ENCODE measurements around the gene CHN2.

Gene CHN2

DNA sequence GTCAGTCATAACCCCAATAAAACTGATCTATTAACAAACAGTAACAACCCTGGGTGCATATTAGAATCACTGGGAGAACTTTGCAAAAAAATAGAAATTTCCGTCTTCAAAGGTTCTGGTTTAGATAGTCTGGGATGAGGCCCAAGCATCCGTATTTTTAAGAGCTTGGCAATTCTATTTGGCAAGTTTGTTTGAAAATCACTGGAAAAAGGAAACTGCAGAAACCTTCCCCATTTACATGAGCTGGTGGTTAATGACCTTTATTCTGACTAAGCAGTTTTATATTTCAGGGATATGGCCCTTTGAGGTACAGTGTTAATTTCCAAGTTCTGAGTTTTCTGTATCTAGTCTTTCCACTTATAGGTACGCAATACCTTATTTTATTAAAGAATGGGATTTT, 253.3 kb downstream of the CHN2 start:
- Histone ChIP-seq H3K79me2 (ENCODE audit: insufficient read depth, low read length) (no peaks in the 10 kb centered on the region), H2AFZ (ENCODE audit: low read depth, low read length, severe bottlenecking) (no peak overlapping the region), H4K20me1 (ENCODE audit: low read depth, low read length) (no peaks in the 10 kb centered on the region), H3F3A (ENCODE audit: insufficient read depth) (no peaks in the 10 kb centered on the region), H3K4me2 (ENCODE audit: low read depth, low read length, poor library complexity, severe bottlenecking) (no peak overlapping the region), H3K9me3 (ENCODE audit: insufficient read depth, low read length) (no peaks in the 10 kb centered on the region), H3K9me2 (replicated peaks; ENCODE audit: insufficient read depth, low read length) (no peaks in the 10 kb centered on the region), H3K27ac (ENCODE audit: low read depth, low read length) (no peak overlapping the region), H3K27me3 (ENCODE audit: low read length) (no peaks in the 10 kb centered on the region), H3K4me3 (ENCODE audit: insufficient read depth, low read length, poor library complexity, severe bottlenecking) (no peak overlapping the region), H3K9ac (ENCODE audit: low read length) (no peak overlapping the region), H3K36me3 (ENCODE audit: low read length) (no peaks in the 10 kb centered on the region)
- TF ChIP-seq, protein P1, sequence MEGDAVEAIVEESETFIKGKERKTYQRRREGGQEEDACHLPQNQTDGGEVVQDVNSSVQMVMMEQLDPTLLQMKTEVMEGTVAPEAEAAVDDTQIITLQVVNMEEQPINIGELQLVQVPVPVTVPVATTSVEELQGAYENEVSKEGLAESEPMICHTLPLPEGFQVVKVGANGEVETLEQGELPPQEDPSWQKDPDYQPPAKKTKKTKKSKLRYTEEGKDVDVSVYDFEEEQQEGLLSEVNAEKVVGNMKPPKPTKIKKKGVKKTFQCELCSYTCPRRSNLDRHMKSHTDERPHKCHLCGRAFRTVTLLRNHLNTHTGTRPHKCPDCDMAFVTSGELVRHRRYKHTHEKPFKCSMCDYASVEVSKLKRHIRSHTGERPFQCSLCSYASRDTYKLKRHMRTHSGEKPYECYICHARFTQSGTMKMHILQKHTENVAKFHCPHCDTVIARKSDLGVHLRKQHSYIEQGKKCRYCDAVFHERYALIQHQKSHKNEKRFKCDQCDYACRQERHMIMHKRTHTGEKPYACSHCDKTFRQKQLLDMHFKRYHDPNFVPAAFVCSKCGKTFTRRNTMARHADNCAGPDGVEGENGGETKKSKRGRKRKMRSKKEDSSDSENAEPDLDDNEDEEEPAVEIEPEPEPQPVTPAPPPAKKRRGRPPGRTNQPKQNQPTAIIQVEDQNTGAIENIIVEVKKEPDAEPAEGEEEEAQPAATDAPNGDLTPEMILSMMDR (IDR thresholded peaks at IDR 0.05; ENCODE audit: insufficient read depth, low read length, poor library complexity, severe bottlenecking): no peak
- TF ChIP-seq EZH2phosphoT487 (conservative IDR thresholded peaks at IDR 0.05; ENCODE audit: low read length): no peak

DNA sequence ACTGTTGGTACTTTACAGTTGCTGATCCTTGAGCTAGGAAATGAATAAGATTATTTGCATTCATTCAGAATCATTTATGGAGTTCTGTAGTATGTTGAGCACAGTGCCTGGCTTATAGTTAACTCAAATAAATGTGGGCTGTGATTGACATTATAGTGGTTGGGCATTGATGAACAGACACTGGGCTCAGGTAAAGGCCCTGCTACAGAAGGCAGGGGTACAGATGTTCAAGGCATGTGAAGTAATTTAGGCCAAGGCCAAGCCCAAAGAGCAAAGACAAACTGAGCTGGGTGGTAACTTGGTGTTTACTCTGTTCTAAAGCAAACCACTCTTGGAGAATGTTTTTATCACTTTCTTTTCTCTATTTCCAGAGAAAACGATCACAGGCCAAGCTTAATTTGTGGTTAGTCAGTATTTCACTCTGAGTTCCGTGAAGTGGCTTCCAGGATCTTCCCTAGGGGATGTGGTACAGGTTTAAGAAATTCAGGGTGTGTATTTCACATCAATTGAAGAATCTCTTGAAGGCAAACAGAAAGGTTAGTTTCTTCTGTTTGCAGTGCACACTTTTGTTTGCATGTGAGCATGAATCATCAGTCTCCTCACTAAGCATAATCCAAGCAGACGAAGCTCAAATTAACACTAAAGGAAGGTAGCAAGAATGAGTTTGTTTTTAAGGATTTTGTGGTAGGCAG, 255.1 kb downstream of the CHN2 start:
- Histone ChIP-seq H3K9me3 (ENCODE audit: insufficient read depth, low read length) (no peaks in the 10 kb centered on the region), H3K4me2 (ENCODE audit: low read depth, low read length, poor library complexity, severe bottlenecking) (no peak overlapping the region), H4K20me1 (ENCODE audit: low read depth, low read length) (no peaks in the 10 kb centered on the region), H3K4me3 (ENCODE audit: insufficient read depth, low read length, poor library complexity, severe bottlenecking) (no peak overlapping the region), H2AFZ (ENCODE audit: low read depth, low read length, severe bottlenecking) (no peak overlapping the region), H3F3A (ENCODE audit: insufficient read depth) (no peaks in the 10 kb centered on the region), H3K27ac (ENCODE audit: low read depth, low read length) (no peak overlapping the region), H3K9me2 (replicated peaks; ENCODE audit: insufficient read depth, low read length) (no peaks in the 10 kb centered on the region), H3K79me2 (ENCODE audit: insufficient read depth, low read length) (no peaks in the 10 kb centered on the region), H3K27me3 (ENCODE audit: low read length) (no peaks in the 10 kb centered on the region), H3K36me3 (ENCODE audit: low read length) (no peaks in the 10 kb centered on the region), H3K9ac (ENCODE audit: low read length) (no peak overlapping the region)
- no peak for TF ChIP-seq EZH2phosphoT487 (conservative IDR thresholded peaks at IDR 0.05; ENCODE audit: low read length)
- TF ChIP-seq, protein P1 (IDR thresholded peaks at IDR 0.05; ENCODE audit: insufficient read depth, low read length, poor library complexity, severe bottlenecking): no peak

DNA sequence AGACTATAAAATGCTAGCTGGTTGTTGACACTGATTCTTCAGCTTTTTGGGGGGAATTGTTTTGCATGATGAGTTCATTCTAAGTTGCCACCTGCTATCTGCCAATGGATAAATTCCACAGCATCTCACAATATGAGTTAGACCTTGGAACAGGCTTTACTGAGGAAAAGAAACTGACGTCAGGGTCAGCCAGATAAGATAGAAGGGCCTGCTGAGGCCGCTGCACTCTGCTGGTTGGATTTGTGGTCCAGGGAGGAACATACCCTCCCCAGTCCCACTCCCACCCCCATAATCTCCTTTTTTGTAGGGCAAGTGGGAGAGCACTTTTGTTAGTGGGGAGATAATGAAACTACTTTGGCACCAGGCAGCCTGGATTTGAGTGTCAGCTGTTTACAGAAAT, 258.4 kb downstream of the CHN2 start:
- no peaks in the 10 kb centered on the region for H3F3A ChIP-seq (ENCODE audit: insufficient read depth)
- H3K9me2 ChIP-seq (replicated peaks; ENCODE audit: insufficient read depth, low read length): no peaks in the 10 kb centered on the region
- no peaks in the 10 kb centered on the region for H3K27me3 ChIP-seq (ENCODE audit: low read length)
- H3K4me2 ChIP-seq (ENCODE audit: low read depth, low read length, poor library complexity, severe bottlenecking): no peak overlapping the region
- H3K79me2 ChIP-seq (ENCODE audit: insufficient read depth, low read length): no peaks in the 10 kb centered on the region
- no peak overlapping the region for H3K9ac ChIP-seq (ENCODE audit: low read length)
- no peak overlapping the region for H3K27ac ChIP-seq (ENCODE audit: low read depth, low read length)
- no peak overlapping the region for H2AFZ ChIP-seq (ENCODE audit: low read depth, low read length, severe bottlenecking)
- no peaks in the 10 kb centered on the region for H3K36me3 ChIP-seq (ENCODE audit: low read length)
- no peaks in the 10 kb centered on the region for H3K9me3 ChIP-seq (ENCODE audit: insufficient read depth, low read length)
- no peak overlapping the region for H3K4me3 ChIP-seq (ENCODE audit: insufficient read depth, low read length, poor library complexity, severe bottlenecking)
- no peaks in the 10 kb centered on the region for H4K20me1 ChIP-seq (ENCODE audit: low read depth, low read length)
- TF ChIP-seq EZH2phosphoT487 (conservative IDR thresholded peaks at IDR 0.05; ENCODE audit: low read length): no peak
- TF ChIP-seq, protein P1 (IDR thresholded peaks at IDR 0.05; ENCODE audit: insufficient read depth, low read length, poor library complexity, severe bottlenecking): no peak
